Measurements from ENCODE around the gene MSL3B.

DNA sequence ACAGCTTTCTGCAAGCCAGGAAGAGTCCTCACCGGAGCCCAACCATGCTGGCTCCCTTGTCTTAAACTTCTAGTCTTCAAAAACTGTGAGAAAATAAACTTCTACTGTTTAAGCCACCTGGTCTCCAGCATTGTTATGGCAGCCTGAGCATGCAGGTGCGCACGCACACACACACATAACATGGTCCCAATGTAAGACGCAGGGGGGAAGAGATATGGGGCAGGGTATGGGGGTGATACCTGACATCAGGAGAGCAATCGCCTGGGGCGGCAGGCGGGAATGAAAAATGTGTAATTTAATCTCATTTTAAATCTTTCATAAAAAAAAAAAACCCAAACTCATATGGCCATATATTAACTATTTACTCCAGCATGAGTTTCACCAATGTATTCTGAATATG is 31.8 kb downstream of the MSL3B start:
- no peak for TF ChIP-seq EZH2phosphoT487 (IDR thresholded peaks at IDR 0.05; ENCODE audit: low read depth)
- TF ChIP-seq, protein P1, sequence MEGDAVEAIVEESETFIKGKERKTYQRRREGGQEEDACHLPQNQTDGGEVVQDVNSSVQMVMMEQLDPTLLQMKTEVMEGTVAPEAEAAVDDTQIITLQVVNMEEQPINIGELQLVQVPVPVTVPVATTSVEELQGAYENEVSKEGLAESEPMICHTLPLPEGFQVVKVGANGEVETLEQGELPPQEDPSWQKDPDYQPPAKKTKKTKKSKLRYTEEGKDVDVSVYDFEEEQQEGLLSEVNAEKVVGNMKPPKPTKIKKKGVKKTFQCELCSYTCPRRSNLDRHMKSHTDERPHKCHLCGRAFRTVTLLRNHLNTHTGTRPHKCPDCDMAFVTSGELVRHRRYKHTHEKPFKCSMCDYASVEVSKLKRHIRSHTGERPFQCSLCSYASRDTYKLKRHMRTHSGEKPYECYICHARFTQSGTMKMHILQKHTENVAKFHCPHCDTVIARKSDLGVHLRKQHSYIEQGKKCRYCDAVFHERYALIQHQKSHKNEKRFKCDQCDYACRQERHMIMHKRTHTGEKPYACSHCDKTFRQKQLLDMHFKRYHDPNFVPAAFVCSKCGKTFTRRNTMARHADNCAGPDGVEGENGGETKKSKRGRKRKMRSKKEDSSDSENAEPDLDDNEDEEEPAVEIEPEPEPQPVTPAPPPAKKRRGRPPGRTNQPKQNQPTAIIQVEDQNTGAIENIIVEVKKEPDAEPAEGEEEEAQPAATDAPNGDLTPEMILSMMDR (IDR thresholded peaks at IDR 0.05; ENCODE audit: low read depth, low read length): no peak
